GM18499 (cell line): Measurements from ENCODE around the gene ANTXR1.

ENCODE experiments used
- ATAC-seq: cut with Tn5 transposase; IDR thresholded peaks from one replicate; pipeline ENCODE4 v1.9.1; 2021; ENCODE audit warnings: moderate number of reproducible peaks; ENCODE audit not compliant: insufficient read depth, unreplicated experiment

Gene ANTXR1

GRCh38 chr2:69123182-69123581, 110.2 kb downstream of the ANTXR1 start:
- no peak for ATAC-seq

- no peak for ATAC-seq
Measured at GRCh38 chr2:69124343-69124742, 111.4 kb downstream of the ANTXR1 start.

GRCh38 chr2:69125816-69126215, 112.8 kb downstream of the ANTXR1 start:
- no peak for ATAC-seq

GRCh38 chr2:69126341-69126740, 113.4 kb downstream of the ANTXR1 start:
- ATAC-seq = no peak

- ATAC-seq = no peak
Measured at GRCh38 chr2:69131452-69131851, 118.5 kb downstream of the ANTXR1 start.

- no peak for ATAC-seq
Measured at GRCh38 chr2:69131983-69132675, 119.2 kb downstream of the ANTXR1 start.

GRCh38 chr2:69132960-69133590, 120.1 kb downstream of the ANTXR1 start:
- ATAC-seq = no peak

- no peak for ATAC-seq
Measured at GRCh38 chr2:69133898-69134297, 120.9 kb downstream of the ANTXR1 start.

- no peak for ATAC-seq
Measured at GRCh38 chr2:69134306-69134945, 121.4 kb downstream of the ANTXR1 start.

GRCh38 chr2:69138247-69138772, 125.3 kb downstream of the ANTXR1 start:
- no peak for ATAC-seq

GRCh38 chr2:69138793-69139459, 125.9 kb downstream of the ANTXR1 start:
- ATAC-seq = no peak

GRCh38 chr2:69139778-69140670, 127.0 kb downstream of the ANTXR1 start:
- no peak for ATAC-seq

- ATAC-seq = no peak
Measured at GRCh38 chr2:69141061-69141460, 128.1 kb downstream of the ANTXR1 start.

- no peak for ATAC-seq
Measured at GRCh38 chr2:69143748-69144360, 130.9 kb downstream of the ANTXR1 start.

- no peak for ATAC-seq
Measured at GRCh38 chr2:69145204-69145603, 132.2 kb downstream of the ANTXR1 start.

GRCh38 chr2:69147841-69148533, 135.0 kb downstream of the ANTXR1 start:
- no peak for ATAC-seq

GRCh38 chr2:69149631-69150215, 136.7 kb downstream of the ANTXR1 start:
- ATAC-seq = no peak

GRCh38 chr2:69151931-69152330, 139.0 kb downstream of the ANTXR1 start:
- no peak for ATAC-seq
